Right lobe of liver (tissue), 6 donors: ENCODE data around the gene CCND3. TPM values are rescaled to one million over a fixed set of nuclear protein-coding genes. Genes with fewer than 3 reads are reported as not detected.

Source experiments
- ATAC-seq, 4 donors: fragments of 200-7000 bp; cut with Tn5 transposase; one replicate each; pipeline ENCODE4 v1.9.1; 2020; ENCODE audit warnings: mild to moderate bottlenecking in 4 of 4, moderate library complexity in 4 of 4
- DNase-seq, 3 donors: peaks; one replicate each; pipeline ENCODE4 v3.0.0-alpha.2; 2020
- H3K27ac ChIP-seq, 3 donors: fragments of 200-600 bp; one replicate each; pipeline ENCODE4 v1.8.0; 2022
- H3K27me3 ChIP-seq, 2 donors: fragments of 200-600 bp; one replicate each; pipeline ENCODE4 v1.8.0; 2022
- H3K36me3 ChIP-seq, 4 donors: fragments of 200-600 bp; sonication (generic) in 1 of 4; one replicate each; pipeline versions ENCODE4 v1.5.1 to v1.8.0; 2017 to 2022; ENCODE audit warnings: control low read depth in 1 of 4
- H3K4me1 ChIP-seq, 4 donors: fragments of 200-600 bp; sonication (generic) in 1 of 4; one replicate each; pipeline versions ENCODE4 v1.5.1 to v1.8.0; 2017 to 2022; ENCODE audit warnings: control low read depth in 1 of 4
- H3K4me3 ChIP-seq, 3 donors: fragments of 200-600 bp; one replicate each; pipeline ENCODE4 v1.8.0; 2022
- H3K9me3 ChIP-seq, 4 donors: fragments of 200-600 bp; sonication (generic) in 1 of 4; one replicate each; pipeline versions ENCODE4 v1.5.1 to v1.8.0; 2017 to 2022; ENCODE audit warnings: control low read depth in 1 of 4
- CTCF ChIP-seq, 4 donors: fragments of 200-600 bp in 3 of 4; fragments of 450-650 bp in 1 of 4; IDR thresholded peaks; one replicate each; pipeline versions ENCODE4 v1.5.1 to v1.8.0; 2016 to 2022; ENCODE audit warnings: antibody characterized with exemption in 4 of 4, mild to moderate bottlenecking in 2 of 4
- POLR2A ChIP-seq: fragments of 450-650 bp; IDR thresholded peaks from one replicate; pipeline ENCODE4 v1.6.1; 2017; ENCODE audit warnings: antibody characterized with exemption, mild to moderate bottlenecking
- WGBS: methylation state at CpG from one replicate; pipeline ENCODE4 v1.1.6; 2018; ENCODE audit warnings: low coverage, low lambda C conversion rate; ENCODE audit not compliant: insufficient coverage; ENCODE audit errors: missing lambda C conversion rate; 5-methylcytosine and 5-hydroxymethylcytosine counted together
- intact Hi-C, 2 donors: fragments of 100-400 bp; cut with DNase I; formaldehyde crosslinking; loops; one replicate each; pipeline versions ENCODE4 v1.11.2 to v1.14.1; 2022
- total RNA-seq, 6 experiments: library from RNA; depleted of rRNA in 2 of 6; stranded (reverse); fragments of >200 nt in 2 of 6; fragmentation: NEBNext Ultra II Directional in 3 of 6; extraction: Animal tissue kit (Norgen Biotek cat#: 25700) in 3 of 6; gene quantifications; one replicate each; pipeline versions ENCODE4 v1.1.0 to v1.2.4, GENCODE V29; 2016 to 2023
- donor health status: DM: no; HTN: yes; CAD: no.
- donor health status: DM: no; HTN: no; CAD: no.
- donor health status: DM: no; HTN: no; CAD: no.
- donor health status: DM: no; HTN: yes; CAD: no.
- donor health status: DM: no; HTN: yes; CAD: no.

Gene CCND3
- total RNA-seq, 6 experiments from 2014 or later, result 11.3 to 51.9 (median 14.2) TPM

DNA sequence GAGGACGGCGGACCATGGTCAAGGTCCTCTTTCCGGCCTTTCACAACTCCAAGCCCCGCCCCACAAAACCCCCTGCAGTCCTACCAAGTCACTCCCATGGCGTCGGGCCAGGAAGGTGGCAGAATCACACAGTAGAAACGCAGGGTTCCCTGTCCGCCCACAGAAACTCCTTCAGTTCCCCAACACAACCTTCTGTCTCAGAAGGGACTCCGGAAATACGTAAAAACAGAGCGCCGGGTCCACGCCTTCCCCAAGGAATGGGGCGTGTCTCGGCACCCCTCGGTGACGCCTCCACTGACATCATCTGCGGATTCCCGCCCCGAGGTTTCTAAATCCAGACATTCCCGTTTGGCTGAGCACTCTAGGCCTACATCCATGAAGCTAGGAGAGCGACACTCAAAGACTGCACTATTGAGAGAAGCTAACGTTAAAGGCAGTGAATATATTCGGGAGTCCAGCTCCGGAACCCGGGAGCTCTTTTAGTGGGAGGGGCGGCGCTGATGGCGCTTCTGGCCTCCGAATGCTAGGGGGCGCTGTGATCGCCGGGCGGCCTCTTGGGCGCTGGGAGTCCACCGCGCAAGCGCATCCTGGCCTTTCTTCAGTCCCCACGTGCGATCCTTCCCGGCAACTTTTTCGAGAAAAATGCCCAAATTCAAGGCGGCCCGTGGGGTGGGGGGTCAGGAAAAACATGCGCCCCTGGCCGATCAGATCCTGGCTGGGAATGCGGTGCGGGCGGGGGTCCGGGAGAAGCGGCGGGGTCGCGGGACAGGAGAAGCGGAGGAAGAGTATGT lies 20.5 kb downstream of the CCND3 start, which contains the start of the genes BYSL and MED20:
Gene BYSL, plus strand, starts transcription at position 579 of the 791 bp plus-strand sequence. Its CDS starts 64 bp downstream, at position 643.
Gene MED20, minus strand, starts transcription at position 219 of the 791 bp plus-strand sequence. Its CDS starts 121 bp downstream, at position 98.
- Histone ChIP-seq H3K9me3 (no peaks in the 10 kb centered on the region), H3K36me3 (peaks cover 0 to 6% (median 3%) of the 10 kb centered on the region in 4 donors), H3K4me3 (peak within 1 kb of the TSS; percentile 73 to 93 (median 85)), H3K27me3 (no peaks in the 10 kb centered on the region), H3K4me1 (peaks cover 0 to 29% (median 6%) of the 10 kb centered on the region in 4 donors), H3K27ac (peak within 1 kb of the TSS; percentile 87 to 98 (median 95))
- intact Hi-C loops, result loop anchor here (10.0 kb wide), 2 partner anchors 126 to 136 kb away; partner anchors contain the start of genes PRICKLE4 (in 1 of the 2) and TOMM6 (in 1 of the 2)
- under 1% methylated on average over 42 of the region's 55 CpGs for whole genome bisulfite sequencing
- DNase-seq, result peak; percentile 92 to 96 (median 94)
- ATAC-seq, result peak; percentile 97 to 98 (median 97)
- peak; percentile 40 for TF ChIP-seq POLR2A
- peak; percentile 97 to 99 (median 98) for TF ChIP-seq CTCF (IDR thresholded peaks at IDR 0.05)

DNA sequence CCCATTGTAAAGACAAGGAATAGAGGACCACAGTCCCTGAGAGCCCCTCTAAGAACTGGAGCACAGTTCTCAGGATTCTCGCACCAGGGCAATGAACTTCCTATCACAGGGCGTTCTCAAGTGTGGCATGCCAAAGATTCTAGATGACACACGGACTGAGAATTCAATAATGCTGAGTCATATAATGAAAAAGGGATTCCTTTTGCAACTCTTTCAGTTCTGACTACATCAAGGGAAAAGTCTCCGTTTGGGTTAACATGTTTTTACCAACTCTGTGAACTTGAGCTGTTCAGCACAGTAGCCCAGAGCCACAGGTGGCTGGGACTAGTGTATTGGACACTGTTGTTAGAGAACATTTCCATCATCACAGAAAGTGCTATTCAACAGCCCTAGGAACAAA lies 24.1 kb downstream of the CCND3 start:
- DNase-seq (no peak), ATAC-seq (no peak)
- peaks cover 0 to 30% (median 4%) of the 10 kb centered on the region in 4 donors for H3K4me1 ChIP-seq
- no peak overlapping the region for H3K27ac ChIP-seq
- no peaks in the 10 kb centered on the region for H3K27me3 ChIP-seq
- no peak for TF ChIP-seq POLR2A
- no peak for TF ChIP-seq CTCF (IDR thresholded peaks at IDR 0.05)
- no peak overlapping the region for H3K4me3 ChIP-seq
- no peaks in the 10 kb centered on the region for H3K9me3 ChIP-seq
- 30% methylated on average over 4 of the region's 4 CpGs for WGBS
- H3K36me3 ChIP-seq, result peaks cover 0 to 19% (median 7%) of the 10 kb centered on the region in 4 donors
- intact Hi-C loops, result no loop called here

DNA sequence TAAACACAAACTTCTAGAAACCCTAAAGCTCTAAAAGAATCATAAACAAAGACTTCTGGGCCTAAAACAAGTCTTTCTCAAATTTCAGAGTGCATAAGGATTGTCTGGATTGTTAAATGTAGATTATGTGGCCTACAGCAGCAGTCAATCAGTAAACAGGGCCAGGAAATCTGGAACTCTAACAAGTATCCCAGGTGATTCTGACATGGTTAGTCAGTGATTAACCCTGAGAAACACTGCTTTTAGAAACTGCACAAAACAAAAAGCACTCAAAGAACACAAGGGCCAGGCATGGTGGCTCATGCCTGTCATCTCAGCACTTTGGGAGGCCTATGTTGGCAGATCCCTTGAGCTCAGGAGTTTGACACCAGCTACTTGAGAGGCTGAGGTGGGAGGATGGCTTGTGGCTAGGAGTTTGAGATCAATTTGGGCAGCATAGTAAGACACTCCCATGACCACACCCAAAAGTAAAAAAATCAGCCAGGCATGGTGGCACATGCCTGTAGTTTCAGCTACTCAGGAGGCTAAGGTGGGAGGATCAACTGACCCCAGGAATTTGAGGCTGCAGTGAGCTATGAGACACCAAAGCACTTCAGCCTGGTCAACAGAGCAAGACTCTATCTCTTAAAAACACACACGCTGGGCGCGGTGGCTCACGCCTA lies 26.6 kb downstream of the CCND3 start:
- intact Hi-C loops, result no loop called here
- peaks cover 0 to 20% (median 7%) of the 10 kb centered on the region in 4 donors for H3K36me3 ChIP-seq

More for the DNA sequence above, 26.6 kb downstream of the CCND3 start:
- Histone ChIP-seq H3K27ac (no peak overlapping the region), H3K4me3 (no peak overlapping the region), H3K27me3 (no peaks in the 10 kb centered on the region), H3K4me1 (peaks cover 0 to 18% (median 1%) of the 10 kb centered on the region in 4 donors), H3K9me3 (no peaks in the 10 kb centered on the region)
- WGBS, result 100% methylated on average over 4 of the region's 4 CpGs
- ATAC-seq (peak in 1 of 4 donors; percentile 35), DNase-seq (no peak)
- TF ChIP-seq POLR2A, result no peak
- no peak for TF ChIP-seq CTCF (IDR thresholded peaks at IDR 0.05)
